Tibial nerve (tissue), 4 donors: ENCODE measurements around the gene GALNTL6. TPM values are rescaled to one million over a fixed set of nuclear protein-coding genes. Genes with fewer than 3 reads are reported as not detected.

Experiments
- DNase-seq, 2 donors: peaks; one replicate each; pipeline ENCODE4 v3.0.0-alpha.2; 2019; ENCODE audit warnings: low spot score in 2 of 2
- H3K27ac ChIP-seq, 4 donors: fragments of 200-600 bp; sonication (generic) in 3 of 4; one replicate each; pipeline ENCODE4 v1.5.1; 2017 to 2019; ENCODE audit warnings: mild to moderate bottlenecking in 1 of 4
- H3K27me3 ChIP-seq, 2 donors: fragments of 200-600 bp; sonication (generic) in 1 of 2; one replicate each; pipeline versions ENCODE4 v1.5.1 to v1.6.0; 2017 to 2019
- H3K36me3 ChIP-seq, 3 donors: fragments of 200-600 bp; sonication (generic); one replicate each; pipeline ENCODE4 v1.5.1; 2018 to 2019
- H3K4me1 ChIP-seq, 4 donors: fragments of 200-600 bp; sonication (generic) in 3 of 4; one replicate each; pipeline ENCODE4 v1.5.1; 2017 to 2019
- H3K4me3 ChIP-seq, 4 donors: fragments of 200-600 bp; sonication (generic) in 3 of 4; one replicate each; pipeline ENCODE4 v1.5.1; 2017 to 2019; ENCODE audit warnings: mild to moderate bottlenecking in 1 of 4, moderate library complexity in 1 of 4
- H3K9me3 ChIP-seq, 4 donors: fragments of 200-600 bp; sonication (generic) in 3 of 4; one replicate each; pipeline ENCODE4 v1.5.1; 2017 to 2019
- CTCF ChIP-seq, 5 experiments: fragments of 200-600 bp in 3 of 5; fragments of 450-650 bp in 2 of 5; sonication (generic) in 3 of 5; IDR thresholded peaks; one replicate each; pipeline ENCODE4 v1.5.1; 2016 to 2019; ENCODE audit warnings: antibody characterized with exemption in 5 of 5, mild to moderate bottlenecking in 3 of 5, moderate library complexity in 2 of 5
- EP300 ChIP-seq, 2 donors: sonication (generic); formaldehyde crosslinking; IDR thresholded peaks; one replicate each; pipeline ENCODE4 v1.6.1; 2017; ENCODE audit warnings: antibody characterized with exemption in 2 of 2, mild to moderate bottlenecking in 1 of 2
- POLR2A ChIP-seq, 2 donors: fragments of 450-650 bp; IDR thresholded peaks; one replicate each; pipeline ENCODE4 v1.6.1; 2017; ENCODE audit warnings: antibody characterized with exemption in 2 of 2, mild to moderate bottlenecking in 2 of 2, moderate library complexity in 2 of 2
- WGBS, 2 donors: methylation state at CpG; one replicate each; pipeline ENCODE4 v1.1.5; 2018; 5-methylcytosine and 5-hydroxymethylcytosine counted together
- total RNA-seq, 4 donors: library from RNA; depleted of rRNA; stranded (reverse); fragments of >200 nt; gene quantifications; one replicate each; pipeline ENCODE4 v1.1.0, GENCODE V29; 2016

Gene GALNTL6
- total RNA-seq, 4 donors from 2014 or later = not detected

- Histone ChIP-seq H3K4me1 (no peaks in the 10 kb centered on the region), H3K36me3 (no peaks in the 10 kb centered on the region), H3K27ac (no peak overlapping the region), H3K9me3 (no peaks in the 10 kb centered on the region), H3K4me3 (no peak overlapping the region), H3K27me3 (no peaks in the 10 kb centered on the region)
- TF ChIP-seq POLR2A (IDR thresholded peaks at IDR 0.05) (no peak), EP300 (IDR thresholded peaks at IDR 0.05) (no peak), CTCF (IDR thresholded peaks at IDR 0.05) (no peak)
- no peak for DNase-seq
- WGBS, 2 donors = 85 to 89% methylated on average over 8 of the region's 8 CpGs
Measured at GRCh38 chr4:172815499-172816164, 1002.4 kb downstream of the GALNTL6 start.

GRCh38 chr4:172818901-172819300 lies 1005.7 kb downstream of the GALNTL6 start:
- WGBS, 2 donors = 93 to 100% methylated on average over 1 of the region's 1 CpG
- TF ChIP-seq POLR2A (IDR thresholded peaks at IDR 0.05) (no peak), CTCF (IDR thresholded peaks at IDR 0.05) (no peak), EP300 (IDR thresholded peaks at IDR 0.05) (no peak)

GRCh38 chr4:172819353-172819752 lies 1006.1 kb downstream of the GALNTL6 start:
- Histone ChIP-seq H3K4me3 (no peak overlapping the region), H3K27me3 (no peaks in the 10 kb centered on the region), H3K9me3 (no peaks in the 10 kb centered on the region), H3K36me3 (no peaks in the 10 kb centered on the region), H3K4me1 (no peaks in the 10 kb centered on the region), H3K27ac (no peak overlapping the region)
- no peak for DNase-seq
- no peak for TF ChIP-seq CTCF (IDR thresholded peaks at IDR 0.05)
- no peak for TF ChIP-seq POLR2A (IDR thresholded peaks at IDR 0.05)
- no peak for TF ChIP-seq EP300 (IDR thresholded peaks at IDR 0.05)
- 27 to 42% methylated on average over 1 of the region's 1 CpG for WGBS, 2 donors

More at GRCh38 chr4:172818901-172819300, 1005.7 kb downstream of the GALNTL6 start:
- DNase-seq = no peak
- no peak overlapping the region for H3K4me3 ChIP-seq
- no peaks in the 10 kb centered on the region for H3K9me3 ChIP-seq
- H3K27me3 ChIP-seq = no peaks in the 10 kb centered on the region
- no peak overlapping the region for H3K27ac ChIP-seq
- H3K4me1 ChIP-seq = no peaks in the 10 kb centered on the region
- H3K36me3 ChIP-seq = no peaks in the 10 kb centered on the region

GRCh38 chr4:172822331-172822730 lies 1009.1 kb downstream of the GALNTL6 start:
- no peaks in the 10 kb centered on the region for H3K4me1 ChIP-seq
- no peak for TF ChIP-seq POLR2A (IDR thresholded peaks at IDR 0.05)
- no peak for TF ChIP-seq CTCF (IDR thresholded peaks at IDR 0.05)
- TF ChIP-seq EP300 (IDR thresholded peaks at IDR 0.05) = no peak
- no peak overlapping the region for H3K27ac ChIP-seq
- H3K36me3 ChIP-seq = no peaks in the 10 kb centered on the region
- 96% methylated on average over 3 of the region's 3 CpGs for WGBS, 2 donors
- no peak overlapping the region for H3K4me3 ChIP-seq
- no peak for DNase-seq
- no peaks in the 10 kb centered on the region for H3K27me3 ChIP-seq
- H3K9me3 ChIP-seq = no peaks in the 10 kb centered on the region

GRCh38 chr4:172826346-172826745 lies 1013.1 kb downstream of the GALNTL6 start:
- H3K9me3 ChIP-seq = no peaks in the 10 kb centered on the region
- H3K27ac ChIP-seq = no peak overlapping the region
- no peaks in the 10 kb centered on the region for H3K36me3 ChIP-seq
- no peak overlapping the region for H3K4me3 ChIP-seq
- no peaks in the 10 kb centered on the region for H3K4me1 ChIP-seq
- TF ChIP-seq CTCF (IDR thresholded peaks at IDR 0.05) (no peak), EP300 (IDR thresholded peaks at IDR 0.05) (no peak), POLR2A (IDR thresholded peaks at IDR 0.05) (no peak)
- DNase-seq = no peak
- no peaks in the 10 kb centered on the region for H3K27me3 ChIP-seq
- WGBS, 2 donors = 58 to 60% methylated on average over 5 of the region's 5 CpGs
